BE2C (cell line): ENCODE results near the gene PXMP4.
A peak's percentile ranks its signal among the peaks of the same experiment; 100 is the strongest.

Experiments
- DNase-seq: peaks from one replicate; pipeline ENCODE4 v3.0.0-alpha.2; 2020
- H3K27me3 ChIP-seq: fragments of 250-450 bp; sonication (Bioruptor Pico); 2 replicates; pipeline ENCODE4 v1.5.1; 2020; ENCODE audit warnings: mild to moderate bottlenecking
- H3K36me3 ChIP-seq: fragments of 250-450 bp; sonication (Bioruptor Pico); 2 replicates; pipeline ENCODE4 v1.5.1; 2020; ENCODE audit warnings: mild to moderate bottlenecking
- H3K4me1 ChIP-seq: fragments of 250-450 bp; sonication (Bioruptor Pico); 2 replicates; pipeline ENCODE4 v1.5.1; 2020
- H3K4me3 ChIP-seq: 2 replicates; pipeline ENCODE4 v1.5.1; 2011; ENCODE audit warnings: low read depth, low read length
- H3K9me3 ChIP-seq: fragments of 250-450 bp; sonication (Bioruptor Pico); 2 replicates; pipeline ENCODE4 v1.5.1; 2020
- TF ChIP-seq, protein P1 (sequence below): IDR thresholded peaks from 2 replicates; pipeline ENCODE4 v1.5.1; 2012; ENCODE audit warnings: mild to moderate bottlenecking, low read depth, low read length

Gene PXMP4

DNA sequence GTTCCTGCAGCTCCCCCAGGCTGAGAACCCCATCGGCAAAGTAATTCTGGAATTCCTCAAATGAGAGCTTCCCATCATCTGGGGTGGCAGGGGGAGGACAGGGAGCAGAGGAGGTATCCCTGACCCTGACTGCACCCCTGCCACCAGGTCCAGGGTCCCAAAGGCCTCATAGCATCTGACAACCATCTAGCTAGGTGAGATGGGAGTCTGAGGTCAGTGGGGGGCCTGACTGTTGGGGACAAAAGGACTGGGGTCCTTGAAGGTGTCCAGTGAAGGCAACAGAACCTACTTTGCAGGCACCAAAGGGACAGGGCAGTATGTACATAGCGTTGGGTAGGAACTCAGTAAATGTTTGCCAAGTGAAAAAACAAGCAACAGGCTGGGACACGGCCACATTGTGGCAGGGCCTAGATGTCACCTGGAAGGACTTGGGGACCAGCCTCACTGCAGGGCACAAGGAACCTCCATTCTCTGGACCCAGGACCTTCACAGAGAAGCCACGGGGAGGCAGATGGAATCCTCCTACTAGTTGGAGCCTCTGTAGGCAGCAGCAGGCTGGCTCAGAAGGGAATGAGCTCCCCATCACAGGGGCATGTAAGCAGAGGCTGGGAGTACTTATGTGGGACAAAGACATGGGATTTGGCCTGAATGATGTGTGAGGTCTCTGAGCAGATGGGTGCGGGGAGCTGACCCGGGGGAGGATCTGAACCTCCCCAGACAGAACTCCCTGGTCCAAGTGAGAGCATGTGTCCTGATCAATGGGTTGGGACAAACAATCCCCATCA is 49.2 kb downstream of the PXMP4 start:
- Histone ChIP-seq H3K9me3 (no peaks in the 10 kb centered on the region), H3K4me1 (peaks cover 13% of the 10 kb centered on the region)

DNA sequence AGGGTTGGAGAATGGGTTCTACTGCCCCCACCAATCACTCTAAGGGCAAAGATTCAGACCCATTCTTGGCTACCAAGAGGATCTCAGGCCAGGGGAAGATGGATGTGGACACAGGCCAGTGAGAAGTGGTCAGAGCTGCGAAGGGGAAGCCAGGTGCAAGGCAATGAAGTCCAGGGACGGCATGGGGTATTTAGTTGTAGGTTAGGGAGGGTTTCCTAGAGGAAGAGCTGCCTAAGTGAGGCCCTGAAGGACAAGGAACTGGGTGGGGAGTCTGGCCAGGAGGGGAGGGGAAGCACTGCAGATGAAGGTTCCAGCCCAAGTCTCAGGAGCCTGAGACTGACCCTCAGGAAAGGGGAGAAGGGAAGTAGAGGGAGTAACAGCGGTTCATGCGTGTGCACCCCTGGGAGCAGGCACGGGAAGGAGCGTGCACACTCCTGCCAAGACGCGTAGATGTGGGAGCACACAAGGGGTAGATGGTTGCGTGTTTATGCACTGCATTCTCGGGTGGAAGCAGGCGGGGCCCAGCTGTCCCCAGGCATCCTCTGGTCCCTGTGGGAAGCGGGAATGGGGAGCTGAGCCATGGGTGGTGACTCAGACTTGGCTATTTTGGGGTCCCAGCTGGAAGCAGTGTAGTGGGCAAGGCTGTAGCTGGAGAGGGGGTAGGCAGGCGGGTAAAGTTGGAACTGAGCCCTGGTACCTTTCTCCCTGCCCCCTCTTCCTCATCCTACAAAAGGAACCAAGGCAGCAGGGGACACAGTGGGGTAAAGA is 50.1 kb downstream of the PXMP4 start:
- H3K9me3 ChIP-seq: no peaks in the 10 kb centered on the region
- TF ChIP-seq, protein P1, sequence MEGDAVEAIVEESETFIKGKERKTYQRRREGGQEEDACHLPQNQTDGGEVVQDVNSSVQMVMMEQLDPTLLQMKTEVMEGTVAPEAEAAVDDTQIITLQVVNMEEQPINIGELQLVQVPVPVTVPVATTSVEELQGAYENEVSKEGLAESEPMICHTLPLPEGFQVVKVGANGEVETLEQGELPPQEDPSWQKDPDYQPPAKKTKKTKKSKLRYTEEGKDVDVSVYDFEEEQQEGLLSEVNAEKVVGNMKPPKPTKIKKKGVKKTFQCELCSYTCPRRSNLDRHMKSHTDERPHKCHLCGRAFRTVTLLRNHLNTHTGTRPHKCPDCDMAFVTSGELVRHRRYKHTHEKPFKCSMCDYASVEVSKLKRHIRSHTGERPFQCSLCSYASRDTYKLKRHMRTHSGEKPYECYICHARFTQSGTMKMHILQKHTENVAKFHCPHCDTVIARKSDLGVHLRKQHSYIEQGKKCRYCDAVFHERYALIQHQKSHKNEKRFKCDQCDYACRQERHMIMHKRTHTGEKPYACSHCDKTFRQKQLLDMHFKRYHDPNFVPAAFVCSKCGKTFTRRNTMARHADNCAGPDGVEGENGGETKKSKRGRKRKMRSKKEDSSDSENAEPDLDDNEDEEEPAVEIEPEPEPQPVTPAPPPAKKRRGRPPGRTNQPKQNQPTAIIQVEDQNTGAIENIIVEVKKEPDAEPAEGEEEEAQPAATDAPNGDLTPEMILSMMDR: no peak
- H3K4me3 ChIP-seq: no peak overlapping the region
- H3K4me1 ChIP-seq: peaks cover 8% of the 10 kb centered on the region
- peaks cover 23% of the 10 kb centered on the region for H3K36me3 ChIP-seq
- DNase-seq: no peak
- no peaks in the 10 kb centered on the region for H3K27me3 ChIP-seq

More for the DNA sequence above, 49.2 kb downstream of the PXMP4 start:
- Histone ChIP-seq H3K36me3 (peaks cover 25% of the 10 kb centered on the region), H3K4me3 (no peak overlapping the region), H3K27me3 (no peaks in the 10 kb centered on the region)
- no peak for DNase-seq
- TF ChIP-seq, protein P1: no peak

DNA sequence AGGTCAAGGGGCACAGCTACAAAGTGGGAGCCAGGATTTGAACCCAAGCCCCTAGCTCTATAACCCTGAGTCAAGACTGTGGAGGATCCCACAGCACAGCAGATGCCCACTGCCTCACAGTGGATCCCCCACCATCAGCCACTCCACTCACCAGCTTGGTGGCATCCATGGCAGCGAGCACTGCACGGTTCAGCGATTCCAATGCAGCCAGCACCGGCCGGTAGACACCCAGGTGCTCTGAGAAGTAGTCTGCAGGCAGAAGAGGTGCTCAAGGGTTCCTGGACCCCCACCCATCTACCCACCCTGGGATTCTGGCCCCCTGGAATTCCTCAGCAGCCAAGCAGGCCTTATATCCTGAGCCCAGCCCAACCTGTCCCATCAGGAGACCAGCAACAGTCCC is 50.9 kb downstream of the PXMP4 start:
- no peaks in the 10 kb centered on the region for H3K27me3 ChIP-seq
- TF ChIP-seq, protein P1: no peak

DNA sequence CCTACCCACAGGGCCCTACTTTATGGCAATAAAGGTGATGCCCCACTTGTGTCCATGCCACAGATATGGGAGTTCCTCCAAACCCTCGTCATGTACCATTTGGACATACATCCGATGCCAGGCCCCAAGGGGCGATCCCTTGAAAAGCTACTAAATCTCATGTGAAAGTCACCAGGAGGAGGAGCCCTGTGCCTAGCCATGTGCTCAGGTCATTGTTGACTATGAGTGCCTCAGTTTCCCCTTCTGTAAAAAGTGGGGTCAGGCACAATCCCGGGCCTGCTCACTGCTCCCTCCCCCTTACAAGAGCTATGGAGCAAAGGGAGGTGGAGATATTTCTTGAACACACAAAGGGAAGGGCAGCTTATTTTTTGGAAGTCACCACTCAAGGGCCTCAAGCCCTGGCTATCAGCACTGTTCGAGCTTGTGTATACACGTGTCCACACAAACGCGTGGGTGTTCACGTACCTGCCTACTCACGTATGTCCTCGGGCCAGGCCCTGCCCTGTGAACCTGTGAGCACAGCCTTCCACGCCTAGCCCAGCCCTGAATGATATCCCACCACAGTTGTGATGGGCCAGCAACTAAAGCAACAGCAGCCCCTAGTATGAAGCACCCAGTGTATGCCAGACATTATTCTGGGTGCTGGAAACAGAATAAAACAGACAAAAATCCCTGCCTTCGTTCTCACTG is 51.5 kb downstream of the PXMP4 start:
- TF ChIP-seq, protein P1: no peak
- Histone ChIP-seq H3K36me3 (peaks cover 23% of the 10 kb centered on the region), H3K4me1 (peaks cover 5% of the 10 kb centered on the region)

More for the DNA sequence above, 50.9 kb downstream of the PXMP4 start:
- DNase-seq: no peak
- H3K36me3 ChIP-seq: peaks cover 23% of the 10 kb centered on the region
- peaks cover 5% of the 10 kb centered on the region for H3K4me1 ChIP-seq
- H3K4me3 ChIP-seq: no peak overlapping the region
- H3K9me3 ChIP-seq: no peaks in the 10 kb centered on the region

DNA sequence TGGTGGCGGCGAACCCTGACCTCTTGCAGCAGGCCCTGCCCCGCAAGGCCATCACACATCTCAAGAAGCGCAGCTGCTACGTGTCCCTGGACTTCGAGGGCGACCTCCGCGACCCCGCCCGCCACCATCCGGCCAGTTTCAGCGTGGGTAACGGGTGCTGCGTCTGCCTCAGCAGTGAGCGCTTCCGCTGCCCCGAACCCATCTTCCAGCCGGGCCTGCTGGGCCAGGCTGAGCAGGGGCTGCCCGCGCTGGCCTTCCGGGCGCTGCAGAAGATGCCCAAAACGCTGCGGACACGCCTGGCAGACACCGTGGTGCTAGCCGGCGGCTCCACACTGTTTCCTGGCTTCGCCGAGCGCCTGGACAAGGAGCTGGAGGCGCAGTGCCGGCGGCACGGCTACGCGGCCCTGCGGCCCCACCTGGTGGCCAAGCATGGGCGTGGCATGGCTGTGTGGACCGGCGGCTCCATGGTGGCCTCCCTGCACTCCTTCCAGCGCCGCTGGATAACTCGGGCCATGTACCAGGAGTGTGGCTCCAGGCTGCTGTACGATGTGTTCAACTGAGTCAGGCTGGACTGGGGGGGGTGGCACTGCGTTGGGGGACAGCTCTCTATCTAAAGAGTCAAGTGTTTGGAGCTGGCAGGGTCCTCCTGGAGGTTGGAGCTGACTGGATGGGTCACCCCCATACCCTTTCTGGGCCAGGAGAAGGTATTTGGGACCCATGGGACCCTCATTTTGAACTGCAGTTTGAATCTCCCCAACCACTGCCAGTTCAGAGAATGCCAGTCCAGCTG is 52.2 kb downstream of the PXMP4 start:
- Histone ChIP-seq H3K4me3 (peak overlapping the region; percentile 46), H3K9me3 (no peaks in the 10 kb centered on the region), H3K4me1 (peaks cover 5% of the 10 kb centered on the region), H3K36me3 (peaks cover 23% of the 10 kb centered on the region), H3K27me3 (no peaks in the 10 kb centered on the region)
- TF ChIP-seq, protein P1: peak; percentile 80
- peak; percentile 85 for DNase-seq

More for the DNA sequence above, 51.5 kb downstream of the PXMP4 start:
- H3K9me3 ChIP-seq: no peaks in the 10 kb centered on the region
- H3K27me3 ChIP-seq: no peaks in the 10 kb centered on the region
- DNase-seq: no peak
- H3K4me3 ChIP-seq: no peak overlapping the region
